Transverse colon (tissue), 4 donors: ENCODE results near the gene GSG1L.

ENCODE experiments used
- EP300 ChIP-seq: sonication (generic); formaldehyde crosslinking; IDR thresholded peaks from one replicate; pipeline ENCODE4 v1.6.1; 2017; ENCODE audit warnings: antibody characterized with exemption, low read depth
- POLR2A ChIP-seq: fragments of 450-650 bp; IDR thresholded peaks from one replicate; pipeline ENCODE4 v1.6.1; 2016; ENCODE audit warnings: antibody characterized with exemption, mild to moderate bottlenecking, moderate library complexity
- POLR2AphosphoS5 ChIP-seq, 3 donors: sonication (generic); formaldehyde crosslinking; IDR thresholded peaks; one replicate each; pipeline ENCODE4 v1.6.1; 2016; ENCODE audit warnings: antibody characterized with exemption in 3 of 3
- TF ChIP-seq, protein P1 (sequence below), 5 experiments: fragments of 200-600 bp in 3 of 5; fragments of 450-650 bp in 2 of 5; sonication (generic) in 3 of 5; IDR thresholded peaks; 1 replicate in 2 of 5; 2 replicates in 3 of 5; pipeline ENCODE4 v1.5.1; 2016 to 2017; ENCODE audit warnings: antibody characterized with exemption in 5 of 5, inconsistent platforms in 3 of 5, mild to moderate bottlenecking in 2 of 5, moderate library complexity in 1 of 5

DNA sequence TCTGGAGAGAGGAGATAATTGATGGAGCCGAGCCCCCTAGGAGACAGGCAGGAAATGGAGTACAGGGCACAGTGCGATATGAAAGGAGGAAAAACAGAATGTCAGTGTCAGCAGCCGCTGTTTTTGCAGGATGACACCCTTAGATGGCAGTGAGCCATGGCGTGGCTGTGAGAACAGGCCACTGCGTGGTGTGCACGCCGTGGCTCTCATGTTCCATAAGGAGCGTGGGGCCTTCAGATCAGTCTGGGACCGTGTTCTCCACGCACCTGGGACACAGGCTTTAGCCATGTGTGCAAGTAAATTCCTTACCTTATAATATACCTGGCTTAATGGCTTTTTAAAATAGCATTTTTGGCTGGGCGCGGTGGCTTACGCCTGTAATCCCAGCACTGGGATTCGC is 315.6 kb downstream of the GSG1L start:
- TF ChIP-seq, protein P1, sequence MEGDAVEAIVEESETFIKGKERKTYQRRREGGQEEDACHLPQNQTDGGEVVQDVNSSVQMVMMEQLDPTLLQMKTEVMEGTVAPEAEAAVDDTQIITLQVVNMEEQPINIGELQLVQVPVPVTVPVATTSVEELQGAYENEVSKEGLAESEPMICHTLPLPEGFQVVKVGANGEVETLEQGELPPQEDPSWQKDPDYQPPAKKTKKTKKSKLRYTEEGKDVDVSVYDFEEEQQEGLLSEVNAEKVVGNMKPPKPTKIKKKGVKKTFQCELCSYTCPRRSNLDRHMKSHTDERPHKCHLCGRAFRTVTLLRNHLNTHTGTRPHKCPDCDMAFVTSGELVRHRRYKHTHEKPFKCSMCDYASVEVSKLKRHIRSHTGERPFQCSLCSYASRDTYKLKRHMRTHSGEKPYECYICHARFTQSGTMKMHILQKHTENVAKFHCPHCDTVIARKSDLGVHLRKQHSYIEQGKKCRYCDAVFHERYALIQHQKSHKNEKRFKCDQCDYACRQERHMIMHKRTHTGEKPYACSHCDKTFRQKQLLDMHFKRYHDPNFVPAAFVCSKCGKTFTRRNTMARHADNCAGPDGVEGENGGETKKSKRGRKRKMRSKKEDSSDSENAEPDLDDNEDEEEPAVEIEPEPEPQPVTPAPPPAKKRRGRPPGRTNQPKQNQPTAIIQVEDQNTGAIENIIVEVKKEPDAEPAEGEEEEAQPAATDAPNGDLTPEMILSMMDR (IDR thresholded peaks at IDR 0.05): no peak
- TF ChIP-seq POLR2A (no peak), EP300 (no peak), POLR2AphosphoS5 (IDR thresholded peaks at IDR 0.05) (no peak)
